MM.1S (cell line): ENCODE data around the gene PCDH9.

Experiments
- EZH2phosphoT487 ChIP-seq: fragments of 300-600 bp; sonication (generic); IDR thresholded peaks from 2 replicates; pipeline ENCODE4 v1.6.1; 2018; ENCODE audit warnings: antibody characterized with exemption, low read length
- TF ChIP-seq, protein P1 (sequence below): fragments of 300-600 bp; sonication (generic); IDR thresholded peaks from 2 replicates; pipeline ENCODE4 v1.5.1; 2016; ENCODE audit warnings: antibody characterized with exemption, low read length, mixed read lengths

DNA sequence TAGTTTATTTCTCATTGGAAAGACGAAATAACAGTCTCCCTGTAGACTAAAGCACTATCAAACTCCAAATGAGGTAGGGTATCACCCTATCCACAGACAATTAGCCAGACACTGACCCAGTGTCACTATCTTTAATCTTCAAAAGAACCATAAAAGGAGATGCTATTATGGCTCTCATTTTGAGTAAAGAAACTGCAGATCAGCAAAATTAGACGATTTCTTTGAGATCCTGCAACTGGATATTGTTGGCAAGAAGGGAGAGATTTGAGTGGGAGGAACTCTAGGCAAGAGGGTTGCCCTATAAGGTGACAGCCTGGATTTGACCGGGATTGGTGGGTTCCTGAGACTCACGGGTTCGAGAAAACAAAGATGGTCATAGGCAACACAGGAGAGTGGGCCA, 71.2 kb downstream of the PCDH9 start:
- TF ChIP-seq, protein P1, sequence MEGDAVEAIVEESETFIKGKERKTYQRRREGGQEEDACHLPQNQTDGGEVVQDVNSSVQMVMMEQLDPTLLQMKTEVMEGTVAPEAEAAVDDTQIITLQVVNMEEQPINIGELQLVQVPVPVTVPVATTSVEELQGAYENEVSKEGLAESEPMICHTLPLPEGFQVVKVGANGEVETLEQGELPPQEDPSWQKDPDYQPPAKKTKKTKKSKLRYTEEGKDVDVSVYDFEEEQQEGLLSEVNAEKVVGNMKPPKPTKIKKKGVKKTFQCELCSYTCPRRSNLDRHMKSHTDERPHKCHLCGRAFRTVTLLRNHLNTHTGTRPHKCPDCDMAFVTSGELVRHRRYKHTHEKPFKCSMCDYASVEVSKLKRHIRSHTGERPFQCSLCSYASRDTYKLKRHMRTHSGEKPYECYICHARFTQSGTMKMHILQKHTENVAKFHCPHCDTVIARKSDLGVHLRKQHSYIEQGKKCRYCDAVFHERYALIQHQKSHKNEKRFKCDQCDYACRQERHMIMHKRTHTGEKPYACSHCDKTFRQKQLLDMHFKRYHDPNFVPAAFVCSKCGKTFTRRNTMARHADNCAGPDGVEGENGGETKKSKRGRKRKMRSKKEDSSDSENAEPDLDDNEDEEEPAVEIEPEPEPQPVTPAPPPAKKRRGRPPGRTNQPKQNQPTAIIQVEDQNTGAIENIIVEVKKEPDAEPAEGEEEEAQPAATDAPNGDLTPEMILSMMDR, result no peak
- TF ChIP-seq EZH2phosphoT487, result no peak
